ENCODE measurements around the gene COBL.

Gene COBL

DNA sequence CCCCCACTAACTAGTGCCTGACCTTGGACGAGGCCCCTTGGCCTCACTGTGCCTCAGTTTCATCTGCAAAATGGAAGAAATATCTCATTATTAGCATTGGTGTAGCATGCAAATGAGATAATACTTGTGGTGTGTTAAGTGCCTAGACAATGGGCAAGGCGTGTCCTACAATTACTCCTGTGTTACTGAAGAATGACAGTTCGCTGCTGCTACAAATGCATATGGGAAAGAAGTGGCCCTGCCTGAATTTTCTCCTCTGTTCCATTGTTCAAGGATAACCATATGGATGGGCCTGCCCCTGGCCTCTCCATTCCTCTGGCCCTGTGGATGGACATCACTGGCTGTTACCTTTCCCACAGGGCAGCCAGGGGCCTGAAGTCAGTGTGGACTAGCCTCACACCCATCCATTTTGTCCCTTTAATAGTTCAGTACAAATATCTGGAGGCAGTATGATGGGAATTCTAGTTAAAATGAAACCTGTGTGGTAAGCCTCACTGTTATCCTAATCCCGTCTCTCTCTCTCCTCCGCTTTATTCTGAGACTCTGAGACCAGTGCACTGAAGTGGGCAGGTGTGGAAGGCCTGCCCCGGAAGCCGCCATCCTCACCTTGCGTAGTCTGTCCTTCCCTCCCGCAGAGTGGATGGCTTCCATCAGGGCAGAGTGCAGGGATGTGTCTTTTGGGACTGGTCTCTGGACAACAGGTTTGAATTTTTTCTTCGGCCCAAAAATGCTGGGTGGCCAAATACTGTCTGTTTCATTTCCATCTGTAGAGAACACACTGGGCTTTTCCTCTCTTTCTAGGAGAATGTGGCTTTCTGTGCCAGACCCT, 289.3 kb downstream of the COBL start:
- DNase-seq (ENCODE audit: insufficient read length, low spot score) (no peak), FAIRE-seq (no peak)
- TF ChIP-seq POLR2A (IDR thresholded peaks at IDR 0.05; ENCODE audit: low read depth, low read length) (no peak), PAX5 (IDR thresholded peaks at IDR 0.05; ENCODE audit: insufficient read depth, low read length, severe bottlenecking) (no peak), SPI1 (IDR thresholded peaks at IDR 0.05; ENCODE audit: low read depth, low read length) (no peak), TAF1 (IDR thresholded peaks at IDR 0.05; ENCODE audit: low read depth, low read length) (no peak), POU2F2 (IDR thresholded peaks at IDR 0.05; ENCODE audit: low read depth, low read length) (no peak), POLR2AphosphoS5 (IDR thresholded peaks at IDR 0.05; ENCODE audit: low read depth, low read length) (no peak)

DNA sequence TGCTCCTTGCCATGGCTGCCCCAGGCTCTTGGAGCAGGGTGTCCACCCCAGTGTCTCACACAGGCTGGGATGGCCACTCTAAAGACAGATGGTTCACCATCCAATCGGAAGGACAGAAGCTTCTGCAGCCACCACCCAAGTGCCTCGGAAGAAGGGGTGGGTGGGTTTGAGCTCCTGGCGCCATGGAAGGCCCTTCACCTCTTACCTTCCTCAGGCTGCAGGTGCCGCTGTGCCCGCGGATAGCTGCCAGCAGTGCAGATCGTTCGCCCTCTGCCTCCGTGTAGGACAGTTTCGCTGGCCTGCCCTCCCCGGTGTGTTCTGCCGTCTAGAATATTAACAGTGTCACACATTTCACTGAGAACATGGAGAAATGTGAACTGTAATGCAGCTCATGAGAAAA, 290.3 kb downstream of the COBL start:
- TF ChIP-seq TAF1 (IDR thresholded peaks at IDR 0.05; ENCODE audit: low read depth, low read length): no peak
- TF ChIP-seq POLR2A (IDR thresholded peaks at IDR 0.05; ENCODE audit: low read depth, low read length): no peak
- TF ChIP-seq POLR2AphosphoS5 (IDR thresholded peaks at IDR 0.05; ENCODE audit: low read depth, low read length): no peak
- no peak for TF ChIP-seq SPI1 (IDR thresholded peaks at IDR 0.05; ENCODE audit: low read depth, low read length)
- no peak for TF ChIP-seq PAX5 (IDR thresholded peaks at IDR 0.05; ENCODE audit: insufficient read depth, low read length, severe bottlenecking)
- no peak for TF ChIP-seq POU2F2 (IDR thresholded peaks at IDR 0.05; ENCODE audit: low read depth, low read length)
- DNase-seq (ENCODE audit: insufficient read length, low spot score) (no peak), FAIRE-seq (no peak)

DNA sequence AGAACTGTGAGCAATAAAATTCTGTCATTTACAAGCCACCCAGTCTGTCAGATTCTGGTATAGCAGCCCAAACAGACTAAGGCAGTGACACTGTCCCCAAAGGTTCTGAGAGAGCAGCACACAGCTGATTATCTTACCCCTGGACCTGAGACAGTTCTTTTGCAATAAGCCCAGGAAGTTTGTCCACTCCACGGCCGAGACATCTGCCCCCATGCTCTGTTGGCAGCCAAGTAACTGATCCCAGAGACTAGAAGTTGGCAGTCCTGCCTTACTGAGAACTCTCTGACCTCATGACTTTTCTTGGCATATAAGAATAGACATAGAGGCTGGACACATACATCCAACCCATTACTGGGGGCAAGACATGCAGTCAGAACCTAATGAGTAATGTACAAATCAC, 290.9 kb downstream of the COBL start:
- TF ChIP-seq POLR2AphosphoS5 (IDR thresholded peaks at IDR 0.05; ENCODE audit: low read depth, low read length): no peak
- TF ChIP-seq POU2F2 (IDR thresholded peaks at IDR 0.05; ENCODE audit: low read depth, low read length): no peak
- TF ChIP-seq SPI1 (IDR thresholded peaks at IDR 0.05; ENCODE audit: low read depth, low read length): no peak
- no peak for DNase-seq (ENCODE audit: insufficient read length, low spot score)
- FAIRE-seq: no peak

DNA sequence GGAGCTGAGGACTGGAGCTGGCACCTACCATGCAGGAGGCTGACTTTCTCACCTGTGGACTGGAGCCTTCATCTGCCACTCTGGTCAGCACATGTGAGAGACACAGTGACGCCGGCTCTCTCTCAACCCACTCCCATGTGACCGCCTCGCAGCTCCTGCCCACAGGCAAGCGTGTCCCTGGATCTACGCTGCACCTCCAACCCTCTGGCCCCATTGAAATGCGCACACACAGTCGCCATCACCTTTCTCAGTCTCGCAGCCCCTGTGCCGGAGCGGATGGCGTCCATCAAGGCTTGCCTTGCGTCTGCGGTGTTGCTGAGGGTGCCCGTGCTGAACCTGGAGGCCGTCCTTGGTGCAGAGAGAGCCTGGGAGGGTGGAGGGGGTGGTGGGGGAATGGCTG, 291.7 kb downstream of the COBL start:
- no peak for FAIRE-seq
- no peak for TF ChIP-seq POU2F2 (IDR thresholded peaks at IDR 0.05; ENCODE audit: low read depth, low read length)
- no peak for TF ChIP-seq POLR2A (IDR thresholded peaks at IDR 0.05; ENCODE audit: low read depth, low read length)
- no peak for TF ChIP-seq POLR2AphosphoS5 (IDR thresholded peaks at IDR 0.05; ENCODE audit: low read depth, low read length)
- no peak for TF ChIP-seq SPI1 (IDR thresholded peaks at IDR 0.05; ENCODE audit: low read depth, low read length)
- TF ChIP-seq TAF1 (IDR thresholded peaks at IDR 0.05; ENCODE audit: low read depth, low read length): no peak
- no peak for TF ChIP-seq PAX5 (IDR thresholded peaks at IDR 0.05; ENCODE audit: insufficient read depth, low read length, severe bottlenecking)

DNA sequence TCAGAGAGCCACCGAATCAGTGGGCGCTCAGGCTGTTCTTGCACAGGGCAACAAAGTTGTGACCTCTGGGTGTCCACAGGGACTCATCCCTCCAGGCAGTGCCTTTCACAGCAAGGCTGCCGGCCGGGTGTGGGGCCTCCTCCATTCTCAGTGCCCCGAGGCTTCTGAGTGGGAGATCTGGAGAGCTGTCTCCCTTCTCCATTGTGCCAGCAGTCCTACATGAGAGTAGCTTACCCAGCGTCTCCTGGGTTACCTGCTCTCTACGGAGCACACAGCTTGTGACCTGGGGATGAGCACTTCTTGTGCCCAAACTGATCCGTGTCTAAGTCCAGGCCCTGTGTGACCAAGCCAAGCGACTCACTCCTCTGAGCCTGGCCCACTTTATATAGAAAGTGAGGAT, 293.1 kb downstream of the COBL start:
- DNase-seq (ENCODE audit: insufficient read length, low spot score) (no peak), FAIRE-seq (no peak)
- TF ChIP-seq POLR2AphosphoS5 (IDR thresholded peaks at IDR 0.05; ENCODE audit: low read depth, low read length) (no peak), PAX5 (IDR thresholded peaks at IDR 0.05; ENCODE audit: insufficient read depth, low read length, severe bottlenecking) (no peak), SPI1 (IDR thresholded peaks at IDR 0.05; ENCODE audit: low read depth, low read length) (no peak), TAF1 (IDR thresholded peaks at IDR 0.05; ENCODE audit: low read depth, low read length) (no peak), POU2F2 (IDR thresholded peaks at IDR 0.05; ENCODE audit: low read depth, low read length) (no peak), POLR2A (IDR thresholded peaks at IDR 0.05; ENCODE audit: low read depth, low read length) (no peak)

More for the DNA sequence above, 291.7 kb downstream of the COBL start:
- no peak for DNase-seq (ENCODE audit: insufficient read length, low spot score)

DNA sequence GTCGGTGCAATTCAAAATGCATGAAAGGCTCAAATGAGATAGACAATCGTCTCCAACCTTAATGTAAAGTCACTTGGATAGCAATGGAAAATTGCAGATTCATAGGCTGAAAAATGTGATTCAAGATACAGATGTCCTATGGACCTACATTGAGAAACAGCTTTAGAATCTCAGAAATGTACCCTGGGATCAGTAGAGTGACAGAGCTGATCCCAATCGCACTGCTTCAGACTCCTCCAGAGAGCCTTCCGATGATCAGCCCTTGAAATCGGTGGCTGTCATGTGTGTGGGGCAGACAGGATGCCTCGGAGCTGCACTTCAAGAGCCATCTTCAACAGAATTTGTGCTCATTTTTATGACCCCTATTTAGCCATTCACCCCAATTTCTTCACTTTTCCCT, 293.8 kb downstream of the COBL start:
- DNase-seq (ENCODE audit: insufficient read length, low spot score): no peak
- TF ChIP-seq PAX5 (IDR thresholded peaks at IDR 0.05; ENCODE audit: insufficient read depth, low read length, severe bottlenecking) (no peak), SPI1 (IDR thresholded peaks at IDR 0.05; ENCODE audit: low read depth, low read length) (no peak), POU2F2 (IDR thresholded peaks at IDR 0.05; ENCODE audit: low read depth, low read length) (no peak), TAF1 (IDR thresholded peaks at IDR 0.05; ENCODE audit: low read depth, low read length) (no peak), POLR2AphosphoS5 (IDR thresholded peaks at IDR 0.05; ENCODE audit: low read depth, low read length) (no peak), POLR2A (IDR thresholded peaks at IDR 0.05; ENCODE audit: low read depth, low read length) (no peak)

DNA sequence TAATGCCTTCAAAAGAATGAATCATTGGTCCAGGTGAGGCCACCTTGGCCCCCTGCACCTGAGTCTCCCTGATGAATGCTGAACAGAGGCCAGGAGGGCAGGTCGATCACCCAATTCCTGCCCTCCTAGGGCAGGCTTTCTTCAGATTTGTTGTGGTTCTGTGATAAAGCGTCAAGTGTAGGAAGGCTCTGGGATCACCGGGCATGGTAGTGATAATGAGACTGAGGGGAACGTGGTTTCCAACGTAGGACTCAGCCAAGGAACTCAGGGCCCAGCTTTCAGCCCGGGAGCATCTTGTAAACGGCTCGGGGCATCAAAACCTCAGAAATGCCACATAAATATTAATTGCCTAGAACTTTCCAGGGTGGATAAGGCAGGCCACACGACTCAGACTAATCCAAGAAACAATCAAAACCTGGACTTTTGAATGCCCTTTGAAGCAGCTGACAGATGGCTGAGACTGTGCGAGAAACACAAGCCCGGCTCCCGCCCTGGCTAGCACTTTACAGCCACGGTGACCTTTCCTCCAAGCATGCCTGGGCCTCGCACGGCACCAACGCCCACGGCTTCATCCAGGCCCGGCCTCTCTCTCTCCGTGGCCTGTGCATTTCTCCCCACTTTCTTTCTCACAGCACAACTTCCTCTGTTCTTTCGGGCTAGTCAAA, 294.6 kb downstream of the COBL start:
- FAIRE-seq: no peak
- TF ChIP-seq SPI1 (IDR thresholded peaks at IDR 0.05; ENCODE audit: low read depth, low read length) (no peak), POU2F2 (IDR thresholded peaks at IDR 0.05; ENCODE audit: low read depth, low read length) (no peak), POLR2AphosphoS5 (IDR thresholded peaks at IDR 0.05; ENCODE audit: low read depth, low read length) (no peak), TAF1 (IDR thresholded peaks at IDR 0.05; ENCODE audit: low read depth, low read length) (no peak), PAX5 (IDR thresholded peaks at IDR 0.05; ENCODE audit: insufficient read depth, low read length, severe bottlenecking) (no peak), POLR2A (IDR thresholded peaks at IDR 0.05; ENCODE audit: low read depth, low read length) (no peak)
- DNase-seq (ENCODE audit: insufficient read length, low spot score): no peak

More for the DNA sequence above, 293.8 kb downstream of the COBL start:
- FAIRE-seq: no peak

DNA sequence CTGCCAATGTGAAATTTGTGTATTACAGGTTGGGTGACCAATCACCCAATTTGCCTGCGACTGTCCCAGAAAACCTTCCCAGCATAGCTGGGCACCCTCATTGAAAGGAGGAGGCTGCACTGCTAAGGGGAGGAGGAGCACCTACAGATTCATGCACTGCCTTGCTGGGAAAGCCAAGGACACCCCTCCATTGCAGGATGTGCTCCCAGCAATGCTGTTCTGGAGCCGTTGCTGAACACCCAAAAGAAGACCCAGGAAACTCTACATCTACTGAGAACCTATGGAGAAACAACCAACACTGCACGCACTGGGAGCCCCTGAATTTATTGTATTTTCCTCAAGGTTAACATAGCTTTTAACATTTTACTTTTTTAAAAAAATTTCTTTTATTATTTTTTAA, 295.7 kb downstream of the COBL start:
- TF ChIP-seq POLR2A (IDR thresholded peaks at IDR 0.05; ENCODE audit: low read depth, low read length) (no peak), POLR2AphosphoS5 (IDR thresholded peaks at IDR 0.05; ENCODE audit: low read depth, low read length) (no peak), POU2F2 (IDR thresholded peaks at IDR 0.05; ENCODE audit: low read depth, low read length) (no peak), PAX5 (IDR thresholded peaks at IDR 0.05; ENCODE audit: insufficient read depth, low read length, severe bottlenecking) (no peak), SPI1 (IDR thresholded peaks at IDR 0.05; ENCODE audit: low read depth, low read length) (no peak), TAF1 (IDR thresholded peaks at IDR 0.05; ENCODE audit: low read depth, low read length) (no peak)
- FAIRE-seq (no peak), DNase-seq (ENCODE audit: insufficient read length, low spot score) (no peak)
